HG03064 (cell line): ENCODE measurements around the gene MESD.

ENCODE experiments used
- ATAC-seq: cut with Tn5 transposase; IDR thresholded peaks from one replicate; pipeline ENCODE4 v1.9.1; 2021; ENCODE audit warnings: low read depth; ENCODE audit not compliant: unreplicated experiment

The MESD gene

GRCh38 chr15:80942266-80942665 lies 47.4 kb downstream of the MESD start:
- no peak for ATAC-seq

DNA sequence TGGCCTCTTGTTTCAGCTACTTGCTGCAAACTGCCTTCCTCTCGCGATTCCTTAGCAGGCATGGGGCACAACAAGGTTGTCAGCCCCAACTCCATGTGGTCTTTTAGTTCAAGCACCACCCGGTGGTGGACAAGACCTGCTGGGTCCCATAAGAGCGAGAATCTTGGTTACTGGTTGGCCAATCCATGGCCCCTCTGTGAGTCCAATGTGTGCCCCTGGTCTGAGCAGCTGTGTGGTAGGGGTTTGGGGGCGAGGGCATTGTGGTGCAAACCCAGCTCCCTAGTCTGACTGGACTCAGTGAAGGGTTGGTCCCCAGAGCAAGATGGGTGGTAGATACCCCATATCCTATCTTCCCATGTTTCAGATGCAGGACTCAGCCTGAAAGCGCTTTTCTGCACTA lies 48.8 kb downstream of the MESD start:
- ATAC-seq = no peak

DNA sequence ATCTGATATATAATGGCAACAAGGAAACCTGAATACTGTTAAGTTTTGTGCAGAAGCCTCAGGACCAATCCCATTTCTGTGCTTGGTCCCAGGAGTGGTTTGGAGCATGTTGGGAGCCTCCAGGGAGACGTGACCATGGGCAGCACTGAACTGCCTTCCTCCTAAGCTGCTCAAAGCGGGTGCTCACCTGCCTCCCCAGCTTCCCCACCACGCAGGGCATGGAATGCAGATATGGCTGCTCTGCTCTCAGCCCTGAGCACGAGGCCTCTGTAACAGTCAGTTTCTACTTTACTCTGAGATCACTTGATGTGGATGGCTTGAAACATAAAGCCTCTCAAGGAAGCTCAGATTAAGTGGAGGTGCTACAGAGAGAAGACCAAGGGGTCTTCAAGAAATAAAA lies 49.3 kb downstream of the MESD start:
- no peak for ATAC-seq

DNA sequence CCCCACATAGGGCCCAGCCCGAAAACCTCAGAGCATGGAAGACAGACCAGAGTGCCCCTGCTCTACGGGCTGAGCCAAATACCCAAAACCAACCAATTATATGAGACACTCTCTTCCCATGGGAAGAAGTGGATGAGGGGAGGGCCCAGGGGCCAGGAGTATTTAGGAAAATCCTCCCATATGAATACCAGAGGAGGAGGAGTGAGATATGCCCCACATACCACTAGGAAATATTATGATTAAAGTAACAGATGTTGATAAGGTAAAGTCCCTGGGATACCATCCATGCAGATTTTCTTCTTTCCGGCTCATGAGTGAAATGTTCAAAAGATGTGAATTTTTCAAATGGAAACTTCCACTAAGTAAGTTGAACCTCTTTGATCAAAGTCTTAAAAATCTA lies 50.4 kb downstream of the MESD start:
- ATAC-seq = no peak

DNA sequence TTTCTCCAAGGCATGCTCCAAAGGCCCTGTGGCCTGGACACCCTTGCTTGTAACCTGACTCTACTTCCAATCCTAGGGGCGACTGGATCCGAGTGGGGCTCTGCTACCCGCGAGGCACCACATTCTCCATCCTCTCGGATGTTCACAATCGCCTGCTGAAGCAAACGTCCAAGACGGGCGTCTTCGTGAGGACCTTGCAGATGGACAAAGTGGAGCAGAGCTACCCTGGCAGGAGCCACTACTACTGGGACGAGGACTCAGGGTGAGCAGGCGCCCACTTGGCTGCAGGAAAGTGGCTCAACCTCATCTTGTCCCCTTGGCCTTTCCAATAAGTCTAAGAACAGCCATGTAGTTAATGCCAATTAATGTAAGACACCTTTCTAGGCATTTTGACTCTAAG lies 51.9 kb downstream of the MESD start:
- no peak for ATAC-seq

GRCh38 chr15:80936288-80937078 lies 53.1 kb downstream of the MESD start:
- ATAC-seq = no peak

DNA sequence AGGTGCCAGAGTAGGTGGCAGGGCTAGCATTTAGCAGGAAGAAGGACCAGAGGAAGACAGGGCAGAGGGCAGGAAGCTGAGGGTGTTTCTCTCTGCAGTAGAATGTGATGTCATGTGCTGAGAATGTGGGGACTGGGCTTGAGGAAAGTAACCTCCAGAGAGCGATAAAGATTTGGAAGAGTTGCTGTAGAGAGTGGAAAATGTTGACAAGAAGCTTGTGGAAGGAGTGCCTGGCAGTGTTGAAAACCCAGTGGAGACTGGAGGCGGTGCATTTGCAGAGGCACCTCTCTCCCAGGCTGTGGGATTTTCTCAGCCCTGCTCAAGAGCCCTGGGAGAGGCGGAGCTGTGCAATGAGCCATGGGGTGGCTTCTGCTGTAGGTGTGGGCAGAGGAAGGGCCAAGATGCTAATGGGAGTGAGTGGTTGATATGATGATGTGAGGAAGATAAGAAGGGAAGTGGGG lies 54.8 kb downstream of the MESD start:
- no peak for ATAC-seq

DNA sequence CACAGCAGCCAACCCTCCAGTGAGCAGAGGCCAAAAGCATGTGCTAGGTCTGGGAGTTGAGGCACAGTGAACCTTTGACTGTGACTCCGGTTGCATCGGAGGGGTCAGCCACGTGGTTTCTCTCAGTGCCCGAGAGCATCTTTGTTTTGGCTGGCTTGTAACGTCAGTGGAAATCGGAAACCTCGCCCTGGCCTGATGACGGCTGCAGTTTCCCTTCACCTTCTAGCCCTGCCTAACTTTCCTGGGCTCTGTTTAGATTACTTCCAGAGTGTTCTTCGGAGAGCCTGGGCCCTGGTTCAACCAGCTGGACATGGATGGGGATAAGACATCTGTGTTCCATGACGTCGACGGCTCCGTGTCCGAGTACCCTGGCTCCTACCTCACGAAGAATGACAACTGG lies 56.6 kb downstream of the MESD start:
- ATAC-seq = no peak

- no peak for ATAC-seq
Observed at GRCh38 chr15:80932513-80932815, 57.2 kb downstream of the MESD start.

- no peak for ATAC-seq
Observed at GRCh38 chr15:80931721-80932512, 57.7 kb downstream of the MESD start.

DNA sequence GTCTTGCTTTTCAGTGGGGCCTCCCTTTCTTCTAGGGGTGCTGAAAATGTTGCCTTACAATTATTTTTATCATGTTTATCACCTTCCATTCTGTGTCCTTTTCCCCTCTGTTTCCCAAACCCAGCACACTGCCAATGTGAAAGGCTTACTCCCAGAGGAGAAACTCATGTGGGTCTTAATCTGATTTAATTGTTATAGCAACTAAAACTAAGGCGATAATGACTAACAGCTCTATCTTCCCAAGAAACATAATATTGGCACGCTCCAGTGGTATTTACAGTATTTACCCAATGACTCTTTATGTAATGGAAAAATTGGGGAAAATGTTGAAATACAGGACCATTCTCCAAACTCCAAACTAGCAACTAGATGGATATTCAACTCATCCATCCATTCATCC lies 58.4 kb downstream of the MESD start:
- no peak for ATAC-seq

- ATAC-seq = no peak
Observed at GRCh38 chr15:80929689-80930088, 59.9 kb downstream of the MESD start.

DNA sequence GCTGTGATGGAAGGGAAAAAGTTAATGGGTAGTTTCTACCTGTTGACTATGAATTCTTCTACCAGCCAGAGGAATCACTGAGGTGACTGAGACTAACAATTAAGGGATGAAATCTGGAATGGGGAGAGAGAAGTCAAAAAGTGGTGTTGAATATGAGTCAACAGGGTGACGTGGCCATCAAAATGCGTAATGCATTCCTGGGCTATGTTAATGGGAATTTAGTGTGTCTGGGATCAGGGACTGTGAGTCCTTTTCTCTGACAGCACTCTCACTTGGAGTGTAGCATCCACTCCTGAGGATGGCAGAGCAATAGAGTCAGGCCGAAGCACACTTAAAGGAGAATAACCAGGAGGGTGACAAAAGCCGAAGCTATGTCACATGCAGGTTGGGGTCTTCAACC lies 60.4 kb downstream of the MESD start:
- no peak for ATAC-seq

DNA sequence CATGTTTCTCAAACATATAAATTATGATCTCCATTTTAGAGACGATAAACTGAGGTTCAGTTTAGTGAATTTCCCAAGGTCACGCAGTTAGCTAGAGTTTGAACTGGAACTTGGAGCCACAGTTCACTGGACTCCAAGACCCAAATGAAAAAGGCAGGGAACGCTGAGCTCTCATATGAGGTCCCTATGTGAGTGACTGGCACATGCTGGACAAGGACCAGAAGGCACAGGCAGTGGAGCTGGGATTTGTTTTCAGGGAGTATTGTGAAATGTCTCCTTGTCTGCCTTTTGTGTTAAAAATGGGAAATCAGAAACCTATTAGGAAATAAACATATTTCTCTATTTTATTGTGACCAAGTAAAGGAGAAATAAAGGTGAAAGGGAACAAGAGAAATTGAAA lies 63.5 kb downstream of the MESD start:
- ATAC-seq = no peak

DNA sequence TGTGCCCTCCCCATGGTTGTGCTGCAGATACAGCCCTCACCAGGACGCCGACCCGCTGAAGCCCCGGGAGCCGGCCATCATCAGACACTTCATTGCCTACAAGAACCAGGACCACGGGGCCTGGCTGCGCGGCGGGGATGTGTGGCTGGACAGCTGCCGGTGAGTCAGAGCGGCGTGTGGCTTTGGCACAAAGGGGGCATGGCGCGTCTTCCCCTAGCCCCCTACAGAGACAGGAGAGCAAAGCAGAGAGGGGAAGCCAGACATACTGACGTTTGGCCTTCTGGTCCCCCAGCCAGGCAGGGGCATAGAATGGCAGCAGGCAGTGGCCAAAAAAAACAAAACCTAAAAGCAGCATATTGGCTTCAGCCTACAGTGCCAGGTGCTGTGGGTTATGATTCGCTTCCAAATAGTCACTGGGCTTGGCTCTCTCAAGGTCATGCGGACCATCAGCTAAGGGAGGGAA lies 64.0 kb downstream of the MESD start:
- ATAC-seq = no peak

DNA sequence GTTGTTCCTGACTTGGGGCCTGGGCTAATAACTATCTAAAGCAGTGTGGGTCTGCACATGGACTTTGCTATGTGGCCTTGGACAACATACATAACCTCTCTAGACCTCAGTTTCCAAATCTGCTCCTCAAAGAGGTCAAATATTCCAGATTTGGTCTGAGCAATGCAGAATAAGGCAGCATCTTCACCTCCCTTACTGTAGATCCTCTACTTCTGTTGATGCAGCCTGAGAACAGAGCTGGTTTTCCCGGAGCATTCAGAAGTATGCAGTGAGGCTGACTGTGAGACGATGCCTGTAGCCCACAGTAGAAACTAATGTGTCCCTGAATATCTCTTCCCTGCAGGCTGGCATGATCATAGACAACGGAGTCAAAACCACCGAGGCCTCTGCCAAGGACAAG lies 65.3 kb downstream of the MESD start:
- ATAC-seq = no peak

GRCh38 chr15:80923668-80924067 lies 66.0 kb downstream of the MESD start:
- no peak for ATAC-seq

- no peak for ATAC-seq
Observed at GRCh38 chr15:80921736-80922410, 67.7 kb downstream of the MESD start.

DNA sequence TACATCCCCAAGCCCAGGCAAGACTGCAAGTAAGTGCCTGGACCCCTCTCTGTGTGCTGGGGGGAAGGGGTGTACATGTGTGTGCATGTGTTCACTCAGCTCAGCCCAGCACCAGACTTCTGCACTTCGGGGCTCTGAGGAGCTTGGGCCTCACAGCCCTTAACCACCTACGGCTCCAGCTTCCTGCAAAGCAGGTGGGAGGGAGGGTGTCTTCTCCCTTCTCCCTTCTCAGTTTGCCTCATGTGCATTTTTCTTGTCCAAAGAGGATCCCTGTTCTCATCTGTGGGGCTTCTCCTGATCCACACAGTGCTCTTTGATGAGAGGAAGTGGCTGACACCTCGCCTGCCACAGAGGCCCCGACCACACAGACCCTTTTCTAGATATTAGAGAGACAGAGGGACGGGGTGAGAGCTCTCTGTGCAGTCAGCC lies 69.3 kb downstream of the MESD start:
- no peak for ATAC-seq

- ATAC-seq = no peak
Observed at GRCh38 chr15:80918196-80918783, 71.3 kb downstream of the MESD start.

DNA sequence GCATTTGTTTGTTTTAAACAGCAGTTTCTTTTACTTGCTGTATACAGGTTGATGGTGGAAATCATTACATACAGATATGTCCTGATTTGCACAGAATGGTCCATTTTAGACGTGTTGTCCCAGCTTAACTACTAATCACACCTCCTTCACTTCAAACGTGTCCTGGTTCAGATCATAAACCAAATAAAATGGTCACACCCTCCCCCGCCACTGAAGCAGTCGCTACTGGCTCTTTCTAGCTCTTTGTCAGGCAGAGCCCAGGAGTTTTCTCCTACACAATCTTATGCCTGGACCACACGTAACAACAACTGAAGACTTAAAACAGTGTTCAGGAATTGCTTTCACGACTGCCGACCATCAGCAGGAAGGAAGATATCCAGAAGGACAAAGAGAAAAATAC lies 73.6 kb downstream of the MESD start:
- ATAC-seq = no peak
